ENCODE data around the gene NHSL1. TPM values are rescaled to one million over a fixed set of nuclear protein-coding genes. Genes with fewer than 3 reads are reported as not detected.

NHSL1 gene
- total and polyA plus RNA-seq, 9 of the 15 experiments (the other 6 are each of a cell fraction or from before 2014, with no cell fraction given), result 0.09 to 0.20 TPM; not detected in 7

DNA sequence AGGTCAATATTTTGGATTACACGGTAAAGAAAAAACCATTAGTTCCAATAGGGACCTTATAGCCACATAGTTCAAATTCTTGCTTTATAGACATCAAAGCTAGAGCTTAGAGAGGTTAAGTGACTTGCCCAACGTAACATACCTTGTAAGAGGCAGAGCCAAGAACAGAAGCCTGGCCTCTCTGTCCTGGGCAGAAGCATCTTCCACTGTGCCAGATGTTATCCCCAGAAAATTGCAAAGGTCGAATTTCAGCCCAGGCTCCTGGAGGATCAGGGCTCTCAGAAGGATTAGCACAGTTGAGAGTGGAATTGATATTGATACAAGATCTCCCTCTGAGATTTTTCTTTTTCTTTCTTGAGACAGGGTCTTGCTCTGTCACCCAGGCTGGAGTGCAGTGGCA is 115.5 kb downstream of the NHSL1 start:
- in situ Hi-C loops (cut with MboI), result no loop called here
- no peak for ATAC-seq
- POLR2A ChIA-PET, result interaction anchor here (0.6 kb wide), 1 partner anchor 51 kb away, joined by 3 read pairs; no protein-coding TSS in a partner anchor
- H3K27ac ChIP-seq (ENCODE audit: extremely low read depth, low read depth, low read length), result no peak overlapping the region
- no peak overlapping the region for H2AFZ ChIP-seq (ENCODE audit: low read depth, low read length)
- no peak for FAIRE-seq
- H3K4me2 ChIP-seq (ENCODE audit: insufficient read depth, low read length), result no peak overlapping the region
- no peaks in the 10 kb centered on the region for H3K79me2 ChIP-seq (ENCODE audit: control insufficient read depth, insufficient read depth, low read length)
- DNase-seq (ENCODE audit: extremely low read depth in 1 of 4, low spot score in 3 of 4), result no peak
- BruUV-seq (replicated peaks), result no TSS peak
- no peaks in the 10 kb centered on the region for H3K36me3 ChIP-seq (ENCODE audit: control insufficient read depth, insufficient read depth, low read length)
- intact Hi-C loops (cut with micrococcal nuclease), result no loop called here
- H3K9me3 ChIP-seq (replicated peaks; ENCODE audit: control insufficient read depth, insufficient read depth, low read depth, low read length), result no peaks in the 10 kb centered on the region
- CTCF ChIA-PET (ENCODE audit: low intra/inter-chr PET ratio), result no interaction called here
- H3K27me3 ChIP-seq (ENCODE audit: control insufficient read depth in 2 of 2, insufficient read depth in 2 of 2, low read length in 2 of 2), result peaks cover 8 to 19% of the 10 kb centered on the region in 2 experiments
- H3K4me3 ChIP-seq, result no peak overlapping the region
- H3K9ac ChIP-seq (ENCODE audit: insufficient read depth in 1 of 2, low read depth in 2 of 2, low read length in 2 of 2), result no peak overlapping the region
- H3K4me1 ChIP-seq (replicated peaks in 1 of 2; ENCODE audit: control insufficient read depth in 2 of 2, insufficient read depth in 2 of 2, low read length in 2 of 2), result peaks cover 0 to 2% of the 10 kb centered on the region in 2 experiments; a peak in 1 of 5 replicates
- no peaks in the 10 kb centered on the region for H3K9me1 ChIP-seq (ENCODE audit: control insufficient read depth, insufficient read depth, low read length)
- WGBS (ENCODE audit: insufficient coverage, low coverage, missing lambda C conversion rate), result 6% methylated on average over 3 of the region's 3 CpGs
- H4K20me1 ChIP-seq (replicated peaks; ENCODE audit: control insufficient read depth, insufficient read depth, low read length), result no peaks in the 10 kb centered on the region
- no peak for TF ChIP-seq ZNF133 (CRISPR knock-in tag; IDR thresholded peaks at IDR 0.05)
- TF ChIP-seq, protein P1, sequence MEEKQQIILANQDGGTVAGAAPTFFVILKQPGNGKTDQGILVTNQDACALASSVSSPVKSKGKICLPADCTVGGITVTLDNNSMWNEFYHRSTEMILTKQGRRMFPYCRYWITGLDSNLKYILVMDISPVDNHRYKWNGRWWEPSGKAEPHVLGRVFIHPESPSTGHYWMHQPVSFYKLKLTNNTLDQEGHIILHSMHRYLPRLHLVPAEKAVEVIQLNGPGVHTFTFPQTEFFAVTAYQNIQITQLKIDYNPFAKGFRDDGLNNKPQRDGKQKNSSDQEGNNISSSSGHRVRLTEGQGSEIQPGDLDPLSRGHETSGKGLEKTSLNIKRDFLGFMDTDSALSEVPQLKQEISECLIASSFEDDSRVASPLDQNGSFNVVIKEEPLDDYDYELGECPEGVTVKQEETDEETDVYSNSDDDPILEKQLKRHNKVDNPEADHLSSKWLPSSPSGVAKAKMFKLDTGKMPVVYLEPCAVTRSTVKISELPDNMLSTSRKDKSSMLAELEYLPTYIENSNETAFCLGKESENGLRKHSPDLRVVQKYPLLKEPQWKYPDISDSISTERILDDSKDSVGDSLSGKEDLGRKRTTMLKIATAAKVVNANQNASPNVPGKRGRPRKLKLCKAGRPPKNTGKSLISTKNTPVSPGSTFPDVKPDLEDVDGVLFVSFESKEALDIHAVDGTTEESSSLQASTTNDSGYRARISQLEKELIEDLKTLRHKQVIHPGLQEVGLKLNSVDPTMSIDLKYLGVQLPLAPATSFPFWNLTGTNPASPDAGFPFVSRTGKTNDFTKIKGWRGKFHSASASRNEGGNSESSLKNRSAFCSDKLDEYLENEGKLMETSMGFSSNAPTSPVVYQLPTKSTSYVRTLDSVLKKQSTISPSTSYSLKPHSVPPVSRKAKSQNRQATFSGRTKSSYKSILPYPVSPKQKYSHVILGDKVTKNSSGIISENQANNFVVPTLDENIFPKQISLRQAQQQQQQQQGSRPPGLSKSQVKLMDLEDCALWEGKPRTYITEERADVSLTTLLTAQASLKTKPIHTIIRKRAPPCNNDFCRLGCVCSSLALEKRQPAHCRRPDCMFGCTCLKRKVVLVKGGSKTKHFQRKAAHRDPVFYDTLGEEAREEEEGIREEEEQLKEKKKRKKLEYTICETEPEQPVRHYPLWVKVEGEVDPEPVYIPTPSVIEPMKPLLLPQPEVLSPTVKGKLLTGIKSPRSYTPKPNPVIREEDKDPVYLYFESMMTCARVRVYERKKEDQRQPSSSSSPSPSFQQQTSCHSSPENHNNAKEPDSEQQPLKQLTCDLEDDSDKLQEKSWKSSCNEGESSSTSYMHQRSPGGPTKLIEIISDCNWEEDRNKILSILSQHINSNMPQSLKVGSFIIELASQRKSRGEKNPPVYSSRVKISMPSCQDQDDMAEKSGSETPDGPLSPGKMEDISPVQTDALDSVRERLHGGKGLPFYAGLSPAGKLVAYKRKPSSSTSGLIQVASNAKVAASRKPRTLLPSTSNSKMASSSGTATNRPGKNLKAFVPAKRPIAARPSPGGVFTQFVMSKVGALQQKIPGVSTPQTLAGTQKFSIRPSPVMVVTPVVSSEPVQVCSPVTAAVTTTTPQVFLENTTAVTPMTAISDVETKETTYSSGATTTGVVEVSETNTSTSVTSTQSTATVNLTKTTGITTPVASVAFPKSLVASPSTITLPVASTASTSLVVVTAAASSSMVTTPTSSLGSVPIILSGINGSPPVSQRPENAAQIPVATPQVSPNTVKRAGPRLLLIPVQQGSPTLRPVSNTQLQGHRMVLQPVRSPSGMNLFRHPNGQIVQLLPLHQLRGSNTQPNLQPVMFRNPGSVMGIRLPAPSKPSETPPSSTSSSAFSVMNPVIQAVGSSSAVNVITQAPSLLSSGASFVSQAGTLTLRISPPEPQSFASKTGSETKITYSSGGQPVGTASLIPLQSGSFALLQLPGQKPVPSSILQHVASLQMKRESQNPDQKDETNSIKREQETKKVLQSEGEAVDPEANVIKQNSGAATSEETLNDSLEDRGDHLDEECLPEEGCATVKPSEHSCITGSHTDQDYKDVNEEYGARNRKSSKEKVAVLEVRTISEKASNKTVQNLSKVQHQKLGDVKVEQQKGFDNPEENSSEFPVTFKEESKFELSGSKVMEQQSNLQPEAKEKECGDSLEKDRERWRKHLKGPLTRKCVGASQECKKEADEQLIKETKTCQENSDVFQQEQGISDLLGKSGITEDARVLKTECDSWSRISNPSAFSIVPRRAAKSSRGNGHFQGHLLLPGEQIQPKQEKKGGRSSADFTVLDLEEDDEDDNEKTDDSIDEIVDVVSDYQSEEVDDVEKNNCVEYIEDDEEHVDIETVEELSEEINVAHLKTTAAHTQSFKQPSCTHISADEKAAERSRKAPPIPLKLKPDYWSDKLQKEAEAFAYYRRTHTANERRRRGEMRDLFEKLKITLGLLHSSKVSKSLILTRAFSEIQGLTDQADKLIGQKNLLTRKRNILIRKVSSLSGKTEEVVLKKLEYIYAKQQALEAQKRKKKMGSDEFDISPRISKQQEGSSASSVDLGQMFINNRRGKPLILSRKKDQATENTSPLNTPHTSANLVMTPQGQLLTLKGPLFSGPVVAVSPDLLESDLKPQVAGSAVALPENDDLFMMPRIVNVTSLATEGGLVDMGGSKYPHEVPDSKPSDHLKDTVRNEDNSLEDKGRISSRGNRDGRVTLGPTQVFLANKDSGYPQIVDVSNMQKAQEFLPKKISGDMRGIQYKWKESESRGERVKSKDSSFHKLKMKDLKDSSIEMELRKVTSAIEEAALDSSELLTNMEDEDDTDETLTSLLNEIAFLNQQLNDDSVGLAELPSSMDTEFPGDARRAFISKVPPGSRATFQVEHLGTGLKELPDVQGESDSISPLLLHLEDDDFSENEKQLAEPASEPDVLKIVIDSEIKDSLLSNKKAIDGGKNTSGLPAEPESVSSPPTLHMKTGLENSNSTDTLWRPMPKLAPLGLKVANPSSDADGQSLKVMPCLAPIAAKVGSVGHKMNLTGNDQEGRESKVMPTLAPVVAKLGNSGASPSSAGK (IDR thresholded peaks at IDR 0.05), result no peak
- no peak for TF ChIP-seq NFYB (IDR thresholded peaks at IDR 0.05; ENCODE audit: extremely low read depth, insufficient read length)
- no peak for TF ChIP-seq CTCF (IDR thresholded peaks at IDR 0.05 in 2 of 3, conservative IDR thresholded peaks at IDR 0.05 in 1 of 3; ENCODE audit: insufficient read depth in 2 of 3, low read depth in 1 of 3, low read length in 3 of 3)
- no peak for TF ChIP-seq MEF2D (tag; conservative IDR thresholded peaks at IDR 0.05; ENCODE audit: low read depth)

Measured in K562 (cell line).